Neural cell (in vitro differentiated cells): ENCODE data around the gene GATB.

Source experiments
- EP300 ChIP-seq: fragments of 450-650 bp; conservative IDR thresholded peaks from 2 replicates; pipeline ENCODE4 v1.6.1; 2014; ENCODE audit warnings: antibody characterized with exemption, mild to moderate bottlenecking, moderate library complexity; ENCODE audit not compliant: poor library complexity, severe bottlenecking
- EZH2 ChIP-seq: fragments of 200-600, 300-800 bp; shearing (Covaris generic), sonication (generic); IDR thresholded peaks from 2 replicates; pipeline ENCODE4 v1.6.1; 2014; ENCODE audit warnings: antibody characterized with exemption, low read length, borderline replicate concordance, mild to moderate bottlenecking; ENCODE audit not compliant: insufficient read depth, poor library complexity, severe bottlenecking
- MXI1 ChIP-seq: fragments of 450-650 bp; conservative IDR thresholded peaks from 2 replicates; pipeline ENCODE4 v1.6.1; 2014; ENCODE audit warnings: antibody characterized with exemption, mild to moderate bottlenecking; ENCODE audit not compliant: poor library complexity, severe bottlenecking
- POLR2AphosphoS5 ChIP-seq: IDR thresholded peaks from 2 replicates; pipeline ENCODE4 v1.6.1; 2012
- RAD21 ChIP-seq: fragments of 450-650 bp; conservative IDR thresholded peaks from 2 replicates; pipeline ENCODE4 v1.6.1; 2014; ENCODE audit warnings: antibody characterized with exemption, mild to moderate bottlenecking, moderate library complexity
- REST ChIP-seq: IDR thresholded peaks from 2 replicates; pipeline ENCODE4 v1.6.1; 2012; ENCODE audit warnings: borderline replicate concordance
- TAF1 ChIP-seq: IDR thresholded peaks from 2 replicates; pipeline ENCODE4 v1.6.1; 2012; ENCODE audit warnings: low read depth
- TF ChIP-seq, protein P1 (sequence below): fragments of 450-650 bp; IDR thresholded peaks from 2 replicates; pipeline ENCODE4 v1.5.1; 2014; ENCODE audit warnings: antibody characterized with exemption, mild to moderate bottlenecking, moderate library complexity; ENCODE audit not compliant: poor library complexity, severe bottlenecking

- TF ChIP-seq, protein P1, sequence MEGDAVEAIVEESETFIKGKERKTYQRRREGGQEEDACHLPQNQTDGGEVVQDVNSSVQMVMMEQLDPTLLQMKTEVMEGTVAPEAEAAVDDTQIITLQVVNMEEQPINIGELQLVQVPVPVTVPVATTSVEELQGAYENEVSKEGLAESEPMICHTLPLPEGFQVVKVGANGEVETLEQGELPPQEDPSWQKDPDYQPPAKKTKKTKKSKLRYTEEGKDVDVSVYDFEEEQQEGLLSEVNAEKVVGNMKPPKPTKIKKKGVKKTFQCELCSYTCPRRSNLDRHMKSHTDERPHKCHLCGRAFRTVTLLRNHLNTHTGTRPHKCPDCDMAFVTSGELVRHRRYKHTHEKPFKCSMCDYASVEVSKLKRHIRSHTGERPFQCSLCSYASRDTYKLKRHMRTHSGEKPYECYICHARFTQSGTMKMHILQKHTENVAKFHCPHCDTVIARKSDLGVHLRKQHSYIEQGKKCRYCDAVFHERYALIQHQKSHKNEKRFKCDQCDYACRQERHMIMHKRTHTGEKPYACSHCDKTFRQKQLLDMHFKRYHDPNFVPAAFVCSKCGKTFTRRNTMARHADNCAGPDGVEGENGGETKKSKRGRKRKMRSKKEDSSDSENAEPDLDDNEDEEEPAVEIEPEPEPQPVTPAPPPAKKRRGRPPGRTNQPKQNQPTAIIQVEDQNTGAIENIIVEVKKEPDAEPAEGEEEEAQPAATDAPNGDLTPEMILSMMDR: no peak
- TF ChIP-seq REST: no peak
- TF ChIP-seq RAD21: no peak
- TF ChIP-seq EZH2: no peak
- TF ChIP-seq TAF1: no peak
- TF ChIP-seq MXI1: no peak
- TF ChIP-seq EP300: no peak
- no peak for TF ChIP-seq POLR2AphosphoS5
Measured at GRCh38 chr4:151788021-151788420, 27.2 kb upstream of the GATB start.
